CD4-positive, alpha-beta T cell (primary cell): ENCODE measurements around the gene AGRN. TPM values are rescaled to one million over a fixed set of nuclear protein-coding genes. Genes with fewer than 3 reads are reported as not detected.

Experiments used
- ATAC-seq: fragments of 200-7000 bp; cut with Tn5 transposase; one replicate; pipeline ENCODE4 v1.10.0; 2022; ENCODE audit warnings: mild to moderate bottlenecking; ENCODE audit not compliant: poor library complexity
- CTCF ChIA-PET: fragments of 350-600 bp; sonication (Branson Sonifier 250); formaldehyde crosslinking; loops from one replicate; lab custom pipeline; 2021; ENCODE audit warnings: antibody characterized with exemption, inconsistent platforms; lab: Charles Lee
- POLR2A ChIA-PET: fragments of 350-600 bp; sonication (Branson Sonifier 250); formaldehyde crosslinking; loops from one replicate; lab custom pipeline; 2021; ENCODE audit warnings: antibody characterized with exemption, inconsistent platforms; lab: Charles Lee
- DNase-seq, 14 experiments: peaks; one replicate each; pipeline ENCODE4 v3.0.0-alpha.2; 2013 to 2020; ENCODE audit warnings: mixed read lengths in 2 of 14
- H3K27ac ChIP-seq, 2 donors: one replicate each; pipeline versions ENCODE4 v1.5.1 to v1.7.0; 2013; ENCODE audit warnings: low read length in 2 of 2, low read depth in 1 of 2, mild to moderate bottlenecking in 1 of 2
- H3K27me3 ChIP-seq, 2 experiments: 1 replicate in 1 of 2; 2 replicates in 1 of 2; pipeline versions ENCODE4 v1.6.1 to v1.7.0; 2013; ENCODE audit warnings: low read length in 2 of 2, control low read depth in 1 of 2, mild to moderate bottlenecking in 1 of 2, moderate library complexity in 1 of 2; ENCODE audit not compliant: insufficient read depth in 2 of 2, control insufficient read depth in 1 of 2
- H3K36me3 ChIP-seq: one replicate; pipeline ENCODE4 v1.6.1; 2013; ENCODE audit warnings: low read length, control low read depth; ENCODE audit not compliant: insufficient read depth
- H3K4me1 ChIP-seq: one replicate; pipeline ENCODE4 v1.6.1; 2013; ENCODE audit warnings: low read length, control low read depth; ENCODE audit not compliant: insufficient read depth
- H3K4me3 ChIP-seq: one replicate; pipeline ENCODE4 v1.5.1; 2013; ENCODE audit warnings: mild to moderate bottlenecking, low read length, moderate library complexity
- H3K9me3 ChIP-seq, 2 experiments: 1 replicate in 1 of 2; 2 replicates in 1 of 2; pipeline versions ENCODE4 v1.6.1 to v1.7.0; 2013; ENCODE audit warnings: low read length in 2 of 2, mild to moderate bottlenecking in 2 of 2, control low read depth in 1 of 2, moderate library complexity in 1 of 2; ENCODE audit not compliant: control insufficient read depth in 1 of 2, insufficient read depth in 1 of 2
- H3K27ac Mint-ChIP-seq: one replicate; pipeline ENCODE4 v1.8.0; 2020; ENCODE audit warnings: mixed read lengths
- H3K27me3 Mint-ChIP-seq: one replicate; pipeline ENCODE4 v1.8.0; 2021; ENCODE audit warnings: mixed read lengths
- H3K36me3 Mint-ChIP-seq: one replicate; pipeline ENCODE4 v1.8.0; 2021; ENCODE audit warnings: low read depth, mixed read lengths
- H3K4me1 Mint-ChIP-seq: one replicate; pipeline ENCODE4 v1.8.0; 2021; ENCODE audit warnings: low read depth, mixed read lengths
- H3K4me3 Mint-ChIP-seq: one replicate; pipeline ENCODE4 v1.8.0; 2020; ENCODE audit warnings: mild to moderate bottlenecking, mixed read lengths
- H3K9me3 Mint-ChIP-seq: one replicate; pipeline ENCODE4 v1.8.0; 2020; ENCODE audit warnings: mixed read lengths
- CTCF ChIP-seq: fragments of 200-600 bp; IDR thresholded peaks from one replicate; pipeline ENCODE4 v1.8.0; 2022; ENCODE audit warnings: antibody characterized with exemption, mild to moderate bottlenecking
- intact Hi-C, 2 experiments: fragments of 100-400 bp; cut with DNase I in 1 of 2; cut with micrococcal nuclease in 1 of 2; formaldehyde crosslinking; loops; one replicate each; pipeline versions ENCODE4 v1.15.1 to v1.9.0; 2023 to 2025; cut with DNase I, micrococcal nuclease
- total RNA-seq, 174 experiments: library from RNA in 2 of 174; stranded (reverse) in 2 of 174; gene quantifications; one replicate each; pipeline ENCODE4 v1.2.3 and lab custom pipeline; 2021 to 2026

The AGRN gene
- total RNA-seq, 2 experiments from 2014 or later: 1.5 to 2.0 TPM

- Histone ChIP-seq H3K36me3 (no peaks in the 10 kb centered on the region), H3K27me3 (peaks cover 21 to 29% of the 10 kb centered on the region in 2 experiments), H3K27ac (no peak overlapping the region), H3K4me3 (no peak overlapping the region), H3K4me1 (peaks cover 31% of the 10 kb centered on the region), H3K9me3 (peaks cover 0 to 23% of the 10 kb centered on the region in 2 experiments)
- Mint-ChIP-seq H3K27me3 (peaks cover 33% of the 10 kb centered on the region), H3K4me3 (no peak overlapping the region), H3K4me1 (peaks cover 14% of the 10 kb centered on the region), H3K36me3 (peaks cover 4% of the 10 kb centered on the region), H3K27ac (peak overlapping the region; percentile 72), H3K9me3 (peaks cover 4% of the 10 kb centered on the region)
- no peak for ATAC-seq
- TF ChIP-seq CTCF: no peak
- ChIA-PET CTCF (no interaction called here), POLR2A (interaction anchor here (1.0 kb wide), 1 partner anchor 20 kb away, joined by 4 read pairs; no protein-coding TSS in a partner anchor)
- peak in 1 of 14 experiments; percentile 46 for DNase-seq
- intact Hi-C loops: no loop called here
These were observed 24.0 kb upstream of the AGRN start for GRCh38 chr1:995665-996633.

- Histone ChIP-seq H3K9me3 (peaks cover 0 to 20% of the 10 kb centered on the region in 2 experiments), H3K4me3 (no peak overlapping the region), H3K27ac (no peak overlapping the region), H3K4me1 (peaks cover 42% of the 10 kb centered on the region), H3K36me3 (no peaks in the 10 kb centered on the region), H3K27me3 (peaks cover 29 to 40% of the 10 kb centered on the region in 2 experiments)
- Mint-ChIP-seq H3K4me1 (peaks cover 18% of the 10 kb centered on the region), H3K27me3 (peaks cover 39% of the 10 kb centered on the region), H3K4me3 (peak overlapping the region; percentile 79), H3K36me3 (peaks cover 4% of the 10 kb centered on the region), H3K9me3 (peaks cover 4% of the 10 kb centered on the region), H3K27ac (peak overlapping the region; percentile 53)
- no peak for TF ChIP-seq CTCF
- DNase-seq (peak in 1 of 14 experiments; percentile 37), ATAC-seq (no peak)
- intact Hi-C loops: no loop called here
- ChIA-PET POLR2A (no interaction called here), CTCF (interaction anchor here (0.6 to 1.1 kb wide), 2 partner anchors 83 to 128 kb away, joined by 3 read pairs; no protein-coding TSS in a partner anchor)
These were observed 22.8 kb upstream of the AGRN start for GRCh38 chr1:996851-997712.

GRCh38 chr1:997713-997992 lies 22.3 kb upstream of the AGRN start:
- Histone ChIP-seq H3K27me3 (peaks cover 33 to 44% of the 10 kb centered on the region in 2 experiments), H3K4me3 (no peak overlapping the region), H3K9me3 (peaks cover 0 to 16% of the 10 kb centered on the region in 2 experiments), H3K36me3 (no peaks in the 10 kb centered on the region), H3K27ac (no peak overlapping the region), H3K4me1 (peaks cover 44% of the 10 kb centered on the region)
- ChIA-PET POLR2A (no interaction called here), CTCF (interaction anchor here (1.1 kb wide), 1 partner anchor 128 kb away, joined by 3 read pairs; no protein-coding TSS in a partner anchor)
- TF ChIP-seq CTCF: no peak
- ATAC-seq: no peak
- Mint-ChIP-seq H3K4me3 (peak overlapping the region; percentile 51), H3K27ac (no peak overlapping the region), H3K4me1 (peaks cover 18% of the 10 kb centered on the region), H3K27me3 (peaks cover 39% of the 10 kb centered on the region), H3K9me3 (peaks cover under 1% of the 10 kb centered on the region), H3K36me3 (peaks cover 4% of the 10 kb centered on the region)
- intact Hi-C loops: no loop called here
- peak in 1 of 14 experiments; percentile 34 for DNase-seq
